SK-N-MC (cell line): ENCODE results near the gene HDAC4.

Source experiments
- DNase-seq: peaks from one replicate; pipeline ENCODE4 v3.0.0-alpha.2; 2011; ENCODE audit warnings: low read depth, low spot score
- H3K27ac ChIP-seq: fragments of 200-600 bp; sonication (generic); 2 replicates; pipeline ENCODE4 v1.5.1; 2016; ENCODE audit warnings: mixed run types
- H3K36me3 ChIP-seq: fragments of 200-600 bp; sonication (generic); 2 replicates; pipeline ENCODE4 v1.6.1; 2017; ENCODE audit warnings: antibody characterized with exemption, low read length, mixed read lengths; ENCODE audit not compliant: insufficient read depth
- H3K4me3 ChIP-seq: fragments of 200-600 bp; sonication (generic); 2 replicates; pipeline ENCODE4 v1.5.1; 2016
- H3K9ac ChIP-seq: fragments of 200-600 bp; sonication (generic); 2 replicates; pipeline ENCODE4 v1.8.0; 2017; ENCODE audit warnings: mixed run types, mixed read lengths; ENCODE audit not compliant: insufficient read length
- H3K9me3 ChIP-seq: fragments of 200-600 bp; sonication (generic); 2 replicates; pipeline ENCODE4 v1.6.1; 2017; ENCODE audit warnings: low read depth, mild to moderate bottlenecking, antibody characterized with exemption, low read length, moderate library complexity, mixed read lengths
- EZH2 ChIP-seq: fragments of 200-600 bp; sonication (generic); IDR thresholded peaks from one replicate; pipeline ENCODE4 v1.6.1; 2017; ENCODE audit warnings: antibody characterized with exemption
- FOXP2 ChIP-seq: optimal IDR thresholded peaks from 2 replicates; pipeline ENCODE3; 2011; ENCODE audit warnings: mild to moderate bottlenecking, moderate library complexity; ENCODE audit not compliant: insufficient read depth; ENCODE audit errors: extremely low read length, control extremely low read depth
- POLR2AphosphoS5 ChIP-seq: IDR thresholded peaks from 2 replicates; pipeline ENCODE4 v1.6.1; 2012; ENCODE audit warnings: mild to moderate bottlenecking, low read depth, low read length, borderline replicate concordance

The HDAC4 gene

GRCh38 chr2:239359196-239359912 is 41.5 kb downstream of the HDAC4 start:
- DNase-seq, result no peak
- no peak for TF ChIP-seq EZH2
- no peak for TF ChIP-seq POLR2AphosphoS5
- no peak for TF ChIP-seq FOXP2
- Histone ChIP-seq H3K9me3 (peaks cover 11% of the 10 kb centered on the region), H3K36me3 (peaks cover 8% of the 10 kb centered on the region), H3K4me3 (no peak overlapping the region), H3K9ac (no peak overlapping the region), H3K27ac (no peak overlapping the region)

GRCh38 chr2:239358062-239358754 is 42.6 kb downstream of the HDAC4 start:
- no peak for DNase-seq

GRCh38 chr2:239355724-239356123 is 45.1 kb downstream of the HDAC4 start:
- Histone ChIP-seq H3K27ac (no peak overlapping the region), H3K9ac (no peak overlapping the region), H3K36me3 (peaks cover 17% of the 10 kb centered on the region), H3K9me3 (peaks cover 11% of the 10 kb centered on the region), H3K4me3 (no peak overlapping the region)
- TF ChIP-seq POLR2AphosphoS5 (no peak), FOXP2 (no peak), EZH2 (no peak)
- DNase-seq, result no peak

More at GRCh38 chr2:239358062-239358754, 42.6 kb downstream of the HDAC4 start:
- TF ChIP-seq POLR2AphosphoS5, result no peak
- TF ChIP-seq FOXP2, result no peak
- no peak for TF ChIP-seq EZH2
- Histone ChIP-seq H3K9me3 (peaks cover 11% of the 10 kb centered on the region), H3K4me3 (no peak overlapping the region), H3K27ac (no peak overlapping the region), H3K36me3 (peaks cover 8% of the 10 kb centered on the region), H3K9ac (no peak overlapping the region)

GRCh38 chr2:239355139-239355538 is 45.7 kb downstream of the HDAC4 start:
- H3K4me3 ChIP-seq, result no peak overlapping the region

GRCh38 chr2:239354791-239355136 is 46.1 kb downstream of the HDAC4 start:
- peak overlapping the region; percentile 87; the same call in 1 of the 2 replicates for H3K27ac ChIP-seq
- peaks cover 17% of the 10 kb centered on the region for H3K36me3 ChIP-seq
- no peak for DNase-seq

More at GRCh38 chr2:239355139-239355538, 45.7 kb downstream of the HDAC4 start:
- Histone ChIP-seq H3K36me3 (peaks cover 17% of the 10 kb centered on the region), H3K27ac (no peak overlapping the region), H3K9me3 (peaks cover 11% of the 10 kb centered on the region), H3K9ac (no peak overlapping the region)
- TF ChIP-seq EZH2 (no peak), FOXP2 (no peak), POLR2AphosphoS5 (no peak)
- DNase-seq, result no peak

GRCh38 chr2:239354132-239354790 is 46.6 kb downstream of the HDAC4 start:
- Histone ChIP-seq H3K9ac (peak overlapping the region; percentile 62), H3K27ac (peak overlapping the region; percentile 87), H3K36me3 (peaks cover 17% of the 10 kb centered on the region), H3K9me3 (peaks cover 11% of the 10 kb centered on the region), H3K4me3 (no peak overlapping the region)
- no peak for TF ChIP-seq FOXP2
- no peak for DNase-seq

More at GRCh38 chr2:239354791-239355136, 46.1 kb downstream of the HDAC4 start:
- H3K9me3 ChIP-seq, result peaks cover 11% of the 10 kb centered on the region
- no peak overlapping the region for H3K4me3 ChIP-seq
- H3K9ac ChIP-seq, result no peak overlapping the region
- TF ChIP-seq POLR2AphosphoS5 (no peak), FOXP2 (no peak), EZH2 (no peak)

GRCh38 chr2:239353692-239354091 is 47.1 kb downstream of the HDAC4 start:
- Histone ChIP-seq H3K4me3 (no peak overlapping the region), H3K36me3 (peaks cover 17% of the 10 kb centered on the region), H3K27ac (peak overlapping the region; percentile 87), H3K9ac (peak overlapping the region; percentile 62), H3K9me3 (peaks cover 11% of the 10 kb centered on the region)
- no peak for TF ChIP-seq POLR2AphosphoS5
- DNase-seq, result peak; percentile 26

GRCh38 chr2:239351687-239352086 is 49.1 kb downstream of the HDAC4 start:
- Histone ChIP-seq H3K9ac (no peak overlapping the region), H3K36me3 (peaks cover 17% of the 10 kb centered on the region), H3K27ac (no peak overlapping the region), H3K9me3 (peaks cover 11% of the 10 kb centered on the region), H3K4me3 (no peak overlapping the region)
- TF ChIP-seq FOXP2, result no peak
- no peak for DNase-seq
